Gastroesophageal sphincter (tissue), 4 donors: ENCODE data around the gene KLHL21. TPM values are rescaled to one million over a fixed set of nuclear protein-coding genes. Genes with fewer than 3 reads are reported as not detected.
"Not testable (repeated sequence)": the region's sequence is repeated elsewhere in the genome, so short reads cannot be mapped to it uniquely, and the experiment has no call there.

Experiments
- ATAC-seq: fragments of 150-250 bp; one replicate; pipeline ENCODE4 v1.9.1; 2016; ENCODE audit warnings: mild to moderate bottlenecking, moderate library complexity
- H3K27ac ChIP-seq, 4 donors: fragments of 200-600 bp; sonication (generic) in 3 of 4; 1 replicate in 3 of 4; 2 replicates in 1 of 4; pipeline ENCODE4 v1.5.1; 2016 to 2019
- H3K27me3 ChIP-seq: fragments of 200-600 bp; sonication (generic); one replicate; pipeline ENCODE4 v1.5.1; 2019
- H3K36me3 ChIP-seq, 2 donors: fragments of 200-600 bp; sonication (generic); one replicate each; pipeline ENCODE4 v1.5.1; 2019; ENCODE audit warnings: control low read depth in 1 of 2
- H3K4me1 ChIP-seq, 3 donors: fragments of 200-600 bp; sonication (generic); 1 replicate in 2 of 3; 2 replicates in 1 of 3; pipeline ENCODE4 v1.5.1; 2016 to 2019; ENCODE audit warnings: control low read depth in 2 of 3
- H3K4me3 ChIP-seq, 2 donors: fragments of 200-600 bp; sonication (generic); one replicate each; pipeline ENCODE4 v1.5.1; 2019; ENCODE audit warnings: mild to moderate bottlenecking in 1 of 2, moderate library complexity in 1 of 2
- H3K9me3 ChIP-seq, 3 donors: fragments of 200-600 bp; sonication (generic); one replicate each; pipeline ENCODE4 v1.5.1; 2017 to 2019; ENCODE audit warnings: control low read depth in 2 of 3
- CTCF ChIP-seq, 4 experiments: fragments of 200-600 bp in 2 of 4; fragments of 450-650 bp in 2 of 4; sonication (generic) in 1 of 4; IDR thresholded peaks; one replicate each; pipeline ENCODE4 v1.5.1; 2017 to 2019; ENCODE audit warnings: antibody characterized with exemption in 4 of 4, mild to moderate bottlenecking in 2 of 4, moderate library complexity in 2 of 4
- EP300 ChIP-seq: sonication (generic); formaldehyde crosslinking; IDR thresholded peaks from one replicate; pipeline ENCODE4 v1.6.1; 2017; ENCODE audit warnings: antibody characterized with exemption, mild to moderate bottlenecking
- POLR2A ChIP-seq, 2 donors: fragments of 450-650 bp; IDR thresholded peaks; one replicate each; pipeline ENCODE4 v1.6.1; 2017; ENCODE audit warnings: antibody characterized with exemption in 2 of 2, mild to moderate bottlenecking in 2 of 2, moderate library complexity in 1 of 2
- POLR2AphosphoS5 ChIP-seq: sonication (generic); formaldehyde crosslinking; IDR thresholded peaks from one replicate; pipeline ENCODE4 v1.6.1; 2017; ENCODE audit warnings: antibody characterized with exemption
- WGBS, 2 donors: methylation state at CpG; one replicate each; pipeline ENCODE4 v1.1.5; 2018; ENCODE audit warnings: low coverage in 1 of 2; 5-methylcytosine and 5-hydroxymethylcytosine counted together
- total RNA-seq, 4 donors: library from RNA; depleted of rRNA; stranded (reverse); fragments of >200 nt; gene quantifications; one replicate each; pipeline ENCODE4 v1.1.0, GENCODE V29; 2016

Gene KLHL21
- total RNA-seq, 4 donors from 2014 or later: 83.6 to 131 (median 101) TPM

- H3K36me3 ChIP-seq: no peaks in the 10 kb centered on the region
- H3K9me3 ChIP-seq: peaks cover 0 to 9% (median 0%) of the 10 kb centered on the region in 3 donors
- no peaks in the 10 kb centered on the region for H3K27me3 ChIP-seq
- no peaks in the 10 kb centered on the region for H3K4me1 ChIP-seq
- H3K27ac ChIP-seq: no peak overlapping the region
- no peak overlapping the region for H3K4me3 ChIP-seq
- no peak for ATAC-seq
- TF ChIP-seq POLR2AphosphoS5: no peak
- TF ChIP-seq CTCF (IDR thresholded peaks at IDR 0.05): no peak
- no peak for TF ChIP-seq EP300
- no peak for TF ChIP-seq POLR2A (IDR thresholded peaks at IDR 0.05)
- WGBS, 2 donors: 39 to 57% methylated on average over 3 to 4 of the region's 12 CpGs
These were observed 29.9 kb downstream of the KLHL21 start for GRCh38 chr1:6572653-6573383.

GRCh38 chr1:6570987-6571386, 31.7 kb downstream of the KLHL21 start:
- Histone ChIP-seq H3K4me3 (no peak overlapping the region), H3K4me1 (no peaks in the 10 kb centered on the region), H3K9me3 (peaks cover 0 to 9% (median 0%) of the 10 kb centered on the region in 3 donors), H3K27me3 (peaks cover under 1% of the 10 kb centered on the region), H3K36me3 (no peaks in the 10 kb centered on the region), H3K27ac (no peak overlapping the region)
- no peak for TF ChIP-seq EP300
- TF ChIP-seq CTCF (IDR thresholded peaks at IDR 0.05): no peak
- ATAC-seq: no peak
- WGBS, 2 donors: 75% methylated on average over 4 of the region's 5 CpGs; no CpG with 5 or more reads in 1 of the 2 donors

- H3K27me3 ChIP-seq: peaks cover 9% of the 10 kb centered on the region
- no peak for TF ChIP-seq EP300
- no peak for TF ChIP-seq POLR2AphosphoS5
- no peak for TF ChIP-seq CTCF (IDR thresholded peaks at IDR 0.05)
- TF ChIP-seq POLR2A (IDR thresholded peaks at IDR 0.05): no peak
- H3K4me1 ChIP-seq: no peaks in the 10 kb centered on the region
- no peak for ATAC-seq
- H3K27ac ChIP-seq: no peak overlapping the region
- no peak overlapping the region for H3K4me3 ChIP-seq
- peaks cover 0 to 9% (median 0%) of the 10 kb centered on the region in 3 donors for H3K9me3 ChIP-seq
- 31 to 43% methylated on average over 3 of the region's 3 CpGs for WGBS, 2 donors
- H3K36me3 ChIP-seq: no peaks in the 10 kb centered on the region
These were observed 32.6 kb downstream of the KLHL21 start for GRCh38 chr1:6570100-6570499.

GRCh38 chr1:6569033-6569432, 33.6 kb downstream of the KLHL21 start:
- peaks cover 9% of the 10 kb centered on the region for H3K27me3 ChIP-seq
- TF ChIP-seq POLR2A (IDR thresholded peaks at IDR 0.05): no peak
- no peaks in the 10 kb centered on the region for H3K36me3 ChIP-seq
- peaks cover 0 to 9% (median 0%) of the 10 kb centered on the region in 3 donors for H3K9me3 ChIP-seq
- no peak overlapping the region for H3K4me3 ChIP-seq
- no peaks in the 10 kb centered on the region for H3K4me1 ChIP-seq
- H3K27ac ChIP-seq: no peak overlapping the region
- WGBS, 2 donors: 87 to 93% methylated on average over 5 to 11 of the region's 11 CpGs
- ATAC-seq: no peak

- WGBS, 2 donors: 36 to 53% methylated on average over 3 to 9 of the region's 9 CpGs
- Histone ChIP-seq H3K4me1 (peaks cover 0 to 2% (median under 1%) of the 10 kb centered on the region in 3 donors), H3K4me3 (no peak overlapping the region), H3K36me3 (no peaks in the 10 kb centered on the region), H3K27me3 (peaks cover 1% of the 10 kb centered on the region), H3K27ac (no peak overlapping the region), H3K9me3 (no peaks in the 10 kb centered on the region)
- ATAC-seq: no peak
- no peak for TF ChIP-seq EP300
- TF ChIP-seq POLR2A (IDR thresholded peaks at IDR 0.05): no peak
- TF ChIP-seq CTCF (IDR thresholded peaks at IDR 0.05): no peak
- no peak for TF ChIP-seq POLR2AphosphoS5
These were observed 42.4 kb downstream of the KLHL21 start for GRCh38 chr1:6560267-6560666.

- ATAC-seq, H3K9me3 ChIP-seq, H3K36me3 ChIP-seq, H3K27me3 ChIP-seq, H3K4me3 ChIP-seq, H3K27ac ChIP-seq: not testable (repeated sequence)
- H3K4me1 ChIP-seq: peaks cover 0 to 11% (median 8%) of the 10 kb centered on the region in 3 donors
- WGBS, 2 donors: 80 to 97% methylated on average over 1 to 6 of the region's 11 CpGs
These were observed 43.5 kb downstream of the KLHL21 start for GRCh38 chr1:6559161-6559560.
